Measurements from ENCODE around the gene MEGF8.

MEGF8 gene

GRCh38 chr19:42396381-42397262, 71.2 kb downstream of the MEGF8 start:
- DNase-seq: peak; percentile 99

GRCh38 chr19:42397263-42398166, 72.1 kb downstream of the MEGF8 start:
- peak; percentile 36 for DNase-seq

GRCh38 chr19:42400404-42400803, 75.0 kb downstream of the MEGF8 start:
- no peak for DNase-seq

- DNase-seq: peak; percentile 80
These were observed 76.2 kb downstream of the MEGF8 start for GRCh38 chr19:42401365-42402303.

- no peak for DNase-seq
These were observed 77.1 kb downstream of the MEGF8 start for GRCh38 chr19:42402376-42403116.

- no peak for DNase-seq
These were observed 78.2 kb downstream of the MEGF8 start for GRCh38 chr19:42403586-42403985.

GRCh38 chr19:42406111-42406510, 80.7 kb downstream of the MEGF8 start:
- no peak for DNase-seq

- DNase-seq: no peak
These were observed 81.8 kb downstream of the MEGF8 start for GRCh38 chr19:42407085-42407815.

- no peak for DNase-seq
These were observed 82.4 kb downstream of the MEGF8 start for GRCh38 chr19:42407816-42408175.

- no peak for DNase-seq
These were observed 84.0 kb downstream of the MEGF8 start for GRCh38 chr19:42409477-42409876.

GRCh38 chr19:42410371-42410770, 84.9 kb downstream of the MEGF8 start:
- DNase-seq: no peak

GRCh38 chr19:42411581-42412178, 86.2 kb downstream of the MEGF8 start:
- DNase-seq: no peak

- no peak for DNase-seq
These were observed 86.8 kb downstream of the MEGF8 start for GRCh38 chr19:42412227-42412626.

- no peak for DNase-seq
These were observed 87.2 kb downstream of the MEGF8 start for GRCh38 chr19:42412661-42413076.

- no peak for DNase-seq
These were observed 93.9 kb downstream of the MEGF8 start for GRCh38 chr19:42419309-42419708.

GRCh38 chr19:42420055-42420544, 94.7 kb downstream of the MEGF8 start:
- peak; percentile 82 for DNase-seq

- DNase-seq: no peak
These were observed 95.7 kb downstream of the MEGF8 start for GRCh38 chr19:42421101-42421500.

- peak; percentile 16 for DNase-seq
These were observed 96.2 kb downstream of the MEGF8 start for GRCh38 chr19:42421591-42422031.

GRCh38 chr19:42422092-42422900, 96.9 kb downstream of the MEGF8 start:
- no peak for DNase-seq
